Neural cell (in vitro differentiated cells): Measurements from ENCODE around the gene F9. TPM values are rescaled to one million over a fixed set of nuclear protein-coding genes. Genes with fewer than 3 reads are reported as not detected.

Experiments used
- H2AFZ ChIP-seq: fragments of 200-600, 300-800 bp; sonication (generic), shearing (Covaris generic); 2 replicates; pipeline ENCODE4 v1.6.0; 2014; ENCODE audit warnings: low read depth, mild to moderate bottlenecking, antibody characterized with exemption, low read length, moderate library complexity
- H3F3A ChIP-seq: fragments of 200-600 bp; shearing (Covaris generic); 2 replicates; pipeline ENCODE4 v1.6.1; 2016; ENCODE audit warnings: mild to moderate bottlenecking, moderate library complexity, mixed read lengths, antibody characterized with exemption, low read length; ENCODE audit not compliant: insufficient read depth, poor library complexity, severe bottlenecking
- H3K27ac ChIP-seq: fragments of 200-600, 300-800 bp; sonication (generic), shearing (Covaris generic); 2 replicates; pipeline ENCODE4 v1.5.1; 2014; ENCODE audit warnings: mild to moderate bottlenecking, low read length, moderate library complexity
- H3K27me3 ChIP-seq: fragments of 300-800, 200-600 bp; sonication (generic), shearing (Covaris generic); 2 replicates; pipeline ENCODE4 v1.6.0; 2014; ENCODE audit warnings: mild to moderate bottlenecking, low read depth, low read length, moderate library complexity; ENCODE audit not compliant: insufficient read depth
- H3K36me3 ChIP-seq: fragments of 300-800, 200-600 bp; sonication (generic), shearing (Covaris generic); 2 replicates; pipeline ENCODE4 v1.5.1; 2014; ENCODE audit warnings: mild to moderate bottlenecking, antibody characterized with exemption, low read length, moderate library complexity; ENCODE audit not compliant: insufficient read depth
- H3K4me2 ChIP-seq: fragments of 300-800, 200-600 bp; sonication (generic), shearing (Covaris generic); 2 replicates; pipeline ENCODE4 v1.6.0; 2014; ENCODE audit warnings: mild to moderate bottlenecking, low read length
- H3K4me3 ChIP-seq: fragments of 300-800, 200-600 bp; sonication (generic), shearing (Covaris generic); 2 replicates; pipeline ENCODE4 v1.5.1; 2014; ENCODE audit warnings: mild to moderate bottlenecking, low read length, moderate library complexity
- H3K79me2 ChIP-seq: fragments of 200-600 bp; shearing (Covaris generic); replicated peaks from 2 replicates; pipeline ENCODE4 v1.6.0; 2014; ENCODE audit warnings: mild to moderate bottlenecking, low read length, moderate library complexity; ENCODE audit not compliant: insufficient read depth
- H3K9ac ChIP-seq: fragments of 300-800, 200-600 bp; sonication (generic), shearing (Covaris generic); 2 replicates; pipeline ENCODE4 v1.6.1; 2016; ENCODE audit warnings: mild to moderate bottlenecking, low read length, mixed read lengths
- H3K9me2 ChIP-seq: fragments of 200-600 bp; shearing (Covaris generic); 2 replicates; pipeline ENCODE4 v1.6.1; 2016; ENCODE audit warnings: mild to moderate bottlenecking, low read length, mixed read lengths; ENCODE audit not compliant: insufficient read depth
- H3K9me3 ChIP-seq: fragments of 200-600, 300-800 bp; sonication (generic), shearing (Covaris generic); 2 replicates; pipeline ENCODE4 v1.6.1; 2016; ENCODE audit warnings: mild to moderate bottlenecking, mixed run types, low read length, moderate library complexity, mixed read lengths
- H4K20me1 ChIP-seq: fragments of 200-600 bp; shearing (Covaris generic); 2 replicates; pipeline ENCODE4 v1.6.1; 2016; ENCODE audit warnings: mild to moderate bottlenecking, mixed run types; ENCODE audit not compliant: insufficient read depth
- CTCF ChIP-seq: fragments of 450-650 bp; IDR thresholded peaks from 2 replicates; pipeline ENCODE4 v1.5.1; 2014; ENCODE audit warnings: antibody characterized with exemption, mild to moderate bottlenecking, moderate library complexity; ENCODE audit not compliant: poor library complexity, severe bottlenecking
- EP300 ChIP-seq: fragments of 450-650 bp; conservative IDR thresholded peaks from 2 replicates; pipeline ENCODE4 v1.6.1; 2014; ENCODE audit warnings: antibody characterized with exemption, mild to moderate bottlenecking, moderate library complexity; ENCODE audit not compliant: poor library complexity, severe bottlenecking
- EZH2 ChIP-seq: fragments of 200-600, 300-800 bp; shearing (Covaris generic), sonication (generic); IDR thresholded peaks from 2 replicates; pipeline ENCODE4 v1.6.1; 2014; ENCODE audit warnings: antibody characterized with exemption, low read length, borderline replicate concordance, mild to moderate bottlenecking; ENCODE audit not compliant: insufficient read depth, poor library complexity, severe bottlenecking
- MXI1 ChIP-seq: fragments of 450-650 bp; conservative IDR thresholded peaks from 2 replicates; pipeline ENCODE4 v1.6.1; 2014; ENCODE audit warnings: antibody characterized with exemption, mild to moderate bottlenecking; ENCODE audit not compliant: poor library complexity, severe bottlenecking
- POLR2AphosphoS5 ChIP-seq: IDR thresholded peaks from 2 replicates; pipeline ENCODE4 v1.6.1; 2012
- RAD21 ChIP-seq: fragments of 450-650 bp; conservative IDR thresholded peaks from 2 replicates; pipeline ENCODE4 v1.6.1; 2014; ENCODE audit warnings: antibody characterized with exemption, mild to moderate bottlenecking, moderate library complexity
- REST ChIP-seq: IDR thresholded peaks from 2 replicates; pipeline ENCODE4 v1.6.1; 2012; ENCODE audit warnings: borderline replicate concordance
- SMC3 ChIP-seq: fragments of 450-650 bp; conservative IDR thresholded peaks from 2 replicates; pipeline ENCODE4 v1.6.1; 2014; ENCODE audit warnings: antibody characterized with exemption, mild to moderate bottlenecking, moderate library complexity; ENCODE audit not compliant: poor library complexity
- TAF1 ChIP-seq: IDR thresholded peaks from 2 replicates; pipeline ENCODE4 v1.6.1; 2012; ENCODE audit warnings: low read depth
- polyA plus RNA-seq: library from polyadenylated mRNA; depleted of rRNA; stranded (reverse); fragments of >200 nt; gene quantifications from 2 replicates; pipeline ENCODE4 v1.2.3, GENCODE V29; 2014

Gene F9
- polyA plus RNA-seq, 1 donor from 2014 or later, result not detected

- H3F3A ChIP-seq, result no peaks in the 10 kb centered on the region
- no peaks in the 10 kb centered on the region for H3K9me3 ChIP-seq
These were observed 45.9 kb upstream of the F9 start for GRCh38 chrX:139484591-139484990.

GRCh38 chrX:139495324-139495723 is 35.2 kb upstream of the F9 start:
- Histone ChIP-seq H3K9me3 (no peaks in the 10 kb centered on the region), H4K20me1 (no peaks in the 10 kb centered on the region), H2AFZ (no peak overlapping the region), H3K27me3 (no peaks in the 10 kb centered on the region), H3K36me3 (no peaks in the 10 kb centered on the region), H3K79me2 (no peaks in the 10 kb centered on the region), H3K9ac (no peak overlapping the region), H3K4me2 (no peak overlapping the region), H3K9me2 (no peaks in the 10 kb centered on the region), H3K27ac (no peak overlapping the region), H3F3A (no peaks in the 10 kb centered on the region), H3K4me3 (no peak overlapping the region)
- no peak for TF ChIP-seq TAF1
- no peak for TF ChIP-seq CTCF
- no peak for TF ChIP-seq REST
- no peak for TF ChIP-seq RAD21
- no peak for TF ChIP-seq EP300
- TF ChIP-seq SMC3, result no peak
- TF ChIP-seq POLR2AphosphoS5, result no peak

More at GRCh38 chrX:139484591-139484990, 45.9 kb upstream of the F9 start:
- H3K36me3 ChIP-seq, result no peaks in the 10 kb centered on the region
- no peaks in the 10 kb centered on the region for H3K9me2 ChIP-seq
- H4K20me1 ChIP-seq, result no peaks in the 10 kb centered on the region
- H2AFZ ChIP-seq, result no peak overlapping the region
- no peaks in the 10 kb centered on the region for H3K27me3 ChIP-seq
- H3K79me2 ChIP-seq, result no peaks in the 10 kb centered on the region
- no peak overlapping the region for H3K27ac ChIP-seq
- no peak for TF ChIP-seq REST
- no peak for TF ChIP-seq CTCF
- TF ChIP-seq TAF1, result no peak
- no peak for TF ChIP-seq SMC3
- TF ChIP-seq EP300, result no peak
- TF ChIP-seq RAD21, result no peak
- no peak for TF ChIP-seq EZH2
- no peak for TF ChIP-seq MXI1
- TF ChIP-seq POLR2AphosphoS5, result no peak
- H3K4me3 ChIP-seq, result no peak overlapping the region
- H3K4me2 ChIP-seq, result no peak overlapping the region
- H3K9ac ChIP-seq, result no peak overlapping the region
